ENCODE data around the gene NR1H4.
"Not testable (repeated sequence)": the region's sequence is repeated elsewhere in the genome, so short reads cannot be mapped to it uniquely, and the experiment has no call there.

The NR1H4 gene

DNA sequence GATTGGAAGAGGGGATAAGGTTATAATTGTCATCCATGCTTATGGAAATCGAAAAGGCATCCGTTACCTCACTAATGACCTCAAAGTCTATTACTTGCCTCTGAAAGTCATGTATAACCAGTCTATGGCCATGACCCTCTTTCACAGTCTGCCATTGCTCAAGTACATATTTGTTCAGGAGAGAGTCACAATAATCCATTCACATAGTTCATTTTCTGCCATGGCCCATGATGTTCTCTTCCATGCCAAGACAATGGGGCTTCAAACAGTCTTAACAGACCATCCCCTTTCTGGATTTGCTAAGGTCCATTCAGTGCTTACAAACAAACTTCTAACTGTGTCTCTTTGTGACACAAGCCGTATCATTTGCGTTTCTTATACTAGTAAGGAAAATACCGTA lies 105.3 kb downstream of the NR1H4 start:
- TF ChIP-seq, protein P1, sequence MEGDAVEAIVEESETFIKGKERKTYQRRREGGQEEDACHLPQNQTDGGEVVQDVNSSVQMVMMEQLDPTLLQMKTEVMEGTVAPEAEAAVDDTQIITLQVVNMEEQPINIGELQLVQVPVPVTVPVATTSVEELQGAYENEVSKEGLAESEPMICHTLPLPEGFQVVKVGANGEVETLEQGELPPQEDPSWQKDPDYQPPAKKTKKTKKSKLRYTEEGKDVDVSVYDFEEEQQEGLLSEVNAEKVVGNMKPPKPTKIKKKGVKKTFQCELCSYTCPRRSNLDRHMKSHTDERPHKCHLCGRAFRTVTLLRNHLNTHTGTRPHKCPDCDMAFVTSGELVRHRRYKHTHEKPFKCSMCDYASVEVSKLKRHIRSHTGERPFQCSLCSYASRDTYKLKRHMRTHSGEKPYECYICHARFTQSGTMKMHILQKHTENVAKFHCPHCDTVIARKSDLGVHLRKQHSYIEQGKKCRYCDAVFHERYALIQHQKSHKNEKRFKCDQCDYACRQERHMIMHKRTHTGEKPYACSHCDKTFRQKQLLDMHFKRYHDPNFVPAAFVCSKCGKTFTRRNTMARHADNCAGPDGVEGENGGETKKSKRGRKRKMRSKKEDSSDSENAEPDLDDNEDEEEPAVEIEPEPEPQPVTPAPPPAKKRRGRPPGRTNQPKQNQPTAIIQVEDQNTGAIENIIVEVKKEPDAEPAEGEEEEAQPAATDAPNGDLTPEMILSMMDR (IDR thresholded peaks at IDR 0.05; ENCODE audit: low read depth, low read length) = no peak
- no peak overlapping the region for H3K4me3 ChIP-seq (ENCODE audit: low read depth, low read length)

DNA sequence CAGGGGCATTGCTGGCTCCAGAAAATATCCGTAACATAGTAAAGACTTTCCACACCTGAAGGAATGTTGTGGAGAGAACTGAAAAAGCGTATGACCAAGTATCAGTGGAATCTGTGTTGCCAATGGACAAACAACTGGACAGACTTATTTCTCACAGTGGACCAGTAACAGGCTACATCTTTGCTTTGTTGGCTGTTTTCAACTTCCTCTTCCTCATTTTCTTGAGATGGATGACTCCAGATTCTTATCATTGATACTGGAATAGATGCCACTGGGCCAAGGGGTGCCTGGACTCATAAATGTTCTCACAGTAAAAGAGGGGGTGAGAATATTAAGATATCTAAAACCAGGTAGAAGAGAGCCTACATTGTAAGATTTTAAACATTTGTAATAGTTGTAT lies 106.2 kb downstream of the NR1H4 start:
- TF ChIP-seq, protein P1 (IDR thresholded peaks at IDR 0.05; ENCODE audit: low read depth, low read length) = no peak

GRCh38 chr12:100584256-100584655 lies 110.6 kb downstream of the NR1H4 start:
- TF ChIP-seq, protein P1 (IDR thresholded peaks at IDR 0.05; ENCODE audit: low read depth, low read length) = no peak
- no peak overlapping the region for H3K4me3 ChIP-seq (ENCODE audit: low read depth, low read length)

More for the DNA sequence above, 106.2 kb downstream of the NR1H4 start:
- no peak overlapping the region for H3K4me3 ChIP-seq (ENCODE audit: low read depth, low read length)

- TF ChIP-seq, protein P1 (IDR thresholded peaks at IDR 0.05; ENCODE audit: low read depth, low read length) = no peak
- H3K4me3 ChIP-seq (ENCODE audit: low read depth, low read length) = no peak overlapping the region
Measured at GRCh38 chr12:100591979-100592378, 118.3 kb downstream of the NR1H4 start.

DNA sequence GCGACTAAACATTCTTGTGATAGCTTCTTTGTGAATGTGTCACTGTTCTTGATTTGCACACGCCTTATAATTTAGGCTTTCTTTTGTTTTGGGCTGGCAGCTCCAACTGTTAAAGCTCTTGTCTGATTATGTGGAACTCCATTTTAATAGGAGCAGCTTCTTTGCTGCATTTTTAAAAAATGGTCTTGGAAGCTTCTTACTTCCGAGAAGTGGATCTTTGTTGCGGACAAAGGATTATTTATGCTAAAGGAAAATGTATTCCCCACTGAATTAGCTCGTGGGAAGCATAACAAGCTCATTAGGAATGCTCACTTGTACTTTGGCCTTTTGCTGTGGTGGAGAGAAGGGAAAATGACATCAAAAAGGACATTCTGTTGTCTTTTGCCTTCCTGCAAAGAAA lies 119.8 kb downstream of the NR1H4 start:
- TF ChIP-seq, protein P1 (IDR thresholded peaks at IDR 0.05; ENCODE audit: low read depth, low read length) = no peak
- peak overlapping the region; percentile 21 for H3K4me3 ChIP-seq (ENCODE audit: low read depth, low read length)

- TF ChIP-seq, protein P1 (IDR thresholded peaks at IDR 0.05; ENCODE audit: low read depth, low read length) = no peak
- H3K4me3 ChIP-seq (ENCODE audit: low read depth, low read length) = no peak overlapping the region
Measured at GRCh38 chr12:100601626-100602025, 128.0 kb downstream of the NR1H4 start.

- not testable (repeated sequence) for H3K4me3 ChIP-seq (ENCODE audit: low read depth, low read length)
Measured at GRCh38 chr12:100602997-100603396, 129.3 kb downstream of the NR1H4 start.

GRCh38 chr12:100608776-100609175 lies 135.1 kb downstream of the NR1H4 start:
- no peak overlapping the region for H3K4me3 ChIP-seq (ENCODE audit: low read depth, low read length)
- TF ChIP-seq, protein P1 (IDR thresholded peaks at IDR 0.05; ENCODE audit: low read depth, low read length) = no peak

All from WI38 (cell line).